SK-N-SH (cell line): ENCODE measurements around the gene RNF151.

Experiments
- POLR2AphosphoS5 ChIP-seq: IDR thresholded peaks from 2 replicates; pipeline ENCODE4 v1.6.1; 2012; ENCODE audit warnings: low read depth, low read length
- TAF1 ChIP-seq: IDR thresholded peaks from 2 replicates; pipeline ENCODE4 v1.6.1; 2012; ENCODE audit warnings: low read depth, mild to moderate bottlenecking, low read length, moderate library complexity, borderline replicate concordance

DNA sequence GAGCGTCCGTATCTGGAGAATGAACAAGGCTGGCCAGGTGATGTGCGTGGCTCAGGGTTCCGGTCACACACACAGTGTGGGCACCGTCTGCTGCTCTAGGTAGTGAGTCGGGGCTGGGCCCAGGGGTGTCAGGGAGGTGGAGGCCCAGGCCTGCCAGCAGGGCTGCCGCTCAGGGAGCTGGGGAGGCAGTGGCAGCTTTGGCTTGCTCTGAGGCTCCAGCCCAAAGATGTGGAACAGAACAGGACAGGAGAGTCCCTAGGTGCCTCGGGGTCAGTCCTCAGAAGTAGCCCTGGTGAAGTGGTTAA, 9.5 kb downstream of the RNF151 start:
- TF ChIP-seq POLR2AphosphoS5 (no peak), TAF1 (no peak)
